WTC11 (cell line): ENCODE measurements around the gene PDLIM4. TPM values are rescaled to one million over a fixed set of nuclear protein-coding genes. Genes with fewer than 3 reads are reported as not detected.

Source experiments
- ARID4B ChIP-seq: sonication (generic); formaldehyde crosslinking; IDR thresholded peaks from 2 replicates; pipeline ENCODE4 v1.8.0; 2023; ENCODE audit warnings: missing genetic modification reagents, mild to moderate bottlenecking, borderline replicate concordance
- ATF1 ChIP-seq: sonication (generic); formaldehyde crosslinking; IDR thresholded peaks from 2 replicates; pipeline ENCODE4 v1.8.1; 2023; ENCODE audit warnings: mild to moderate bottlenecking, moderate library complexity, missing genetic modification reagents
- CDX4 ChIP-seq: fragments of 250-450 bp; sonication (Bioruptor Pico); IDR thresholded peaks from 2 replicates; pipeline ENCODE4 v1.9.0; 2021; ENCODE audit warnings: moderate library complexity, mild to moderate bottlenecking, inconsistent platforms, borderline replicate concordance
- ESRRA ChIP-seq: sonication (generic); formaldehyde crosslinking; IDR thresholded peaks from 2 replicates; pipeline ENCODE4 v1.8.1; 2022; ENCODE audit warnings: mild to moderate bottlenecking, missing genetic modification reagents, borderline replicate concordance
- FOXJ3 ChIP-seq: sonication (generic); formaldehyde crosslinking; IDR thresholded peaks from 2 replicates; pipeline ENCODE4 v1.9.0; 2021; ENCODE audit warnings: missing genetic modification reagents, mild to moderate bottlenecking, borderline replicate concordance
- HMGXB4 ChIP-seq: sonication (generic); formaldehyde crosslinking; IDR thresholded peaks from 2 replicates; pipeline ENCODE4 v1.8.1; 2023; ENCODE audit warnings: mild to moderate bottlenecking, moderate library complexity, missing genetic modification reagents
- JUN ChIP-seq: sonication (generic); formaldehyde crosslinking; IDR thresholded peaks from 2 replicates; pipeline ENCODE4 v1.8.0; 2023; ENCODE audit warnings: mild to moderate bottlenecking, missing genetic modification reagents
- MLX ChIP-seq: sonication (generic); formaldehyde crosslinking; IDR thresholded peaks from 2 replicates; pipeline ENCODE4 v1.8.1; 2023; ENCODE audit warnings: mild to moderate bottlenecking, missing genetic modification reagents, moderate library complexity
- NFYB ChIP-seq: sonication (generic); formaldehyde crosslinking; conservative IDR thresholded peaks from 2 replicates; pipeline ENCODE4 v1.8.0; 2022; ENCODE audit warnings: low read depth, missing genetic modification reagents
- NR2C2 ChIP-seq: sonication (generic); formaldehyde crosslinking; IDR thresholded peaks from 2 replicates; pipeline ENCODE4 v1.8.0; 2022; ENCODE audit warnings: mild to moderate bottlenecking, missing genetic modification reagents
- NR3C1 ChIP-seq: sonication (generic); formaldehyde crosslinking; conservative IDR thresholded peaks from 2 replicates; pipeline ENCODE4 v1.8.1; 2023; ENCODE audit warnings: low read depth, mild to moderate bottlenecking, missing genetic modification reagents
- OVOL2 ChIP-seq: fragments of 250-450 bp; sonication (Bioruptor Pico); IDR thresholded peaks from 2 replicates; pipeline ENCODE4 v1.9.0; 2021; ENCODE audit warnings: mild to moderate bottlenecking, borderline replicate concordance
- RORB ChIP-seq: fragments of 250-450 bp; sonication (Bioruptor Pico); IDR thresholded peaks from 2 replicates; pipeline ENCODE4 v1.9.0; 2021; ENCODE audit warnings: mild to moderate bottlenecking
- SMAD3 ChIP-seq: sonication (generic); formaldehyde crosslinking; IDR thresholded peaks from 2 replicates; pipeline ENCODE4 v1.8.0; 2022; ENCODE audit warnings: missing genetic modification reagents, mild to moderate bottlenecking, borderline replicate concordance
- TEAD4 ChIP-seq: sonication (generic); formaldehyde crosslinking; IDR thresholded peaks from 2 replicates; pipeline ENCODE4 v1.8.0; 2022; ENCODE audit warnings: mild to moderate bottlenecking, missing genetic modification reagents
- USF2 ChIP-seq: sonication (generic); formaldehyde crosslinking; IDR thresholded peaks from 2 replicates; pipeline ENCODE4 v1.8.1; 2023; ENCODE audit warnings: mild to moderate bottlenecking, missing genetic modification reagents, moderate library complexity
- ZNF317 ChIP-seq: sonication (generic); formaldehyde crosslinking; IDR thresholded peaks from 2 replicates; pipeline ENCODE4 v1.8.1; 2023; ENCODE audit warnings: low read depth, mild to moderate bottlenecking, moderate library complexity, missing genetic modification reagents, borderline replicate concordance
- ZNF671 ChIP-seq: fragments of 250-450 bp; sonication (Bioruptor Pico); IDR thresholded peaks from 2 replicates; pipeline ENCODE4 v1.8.0; 2021; ENCODE audit warnings: mild to moderate bottlenecking
- total RNA-seq: library from RNA; stranded (reverse); gene quantifications from 3 replicates; pipeline ENCODE4 v1.2.3, GENCODE V29; 2021
- TF ChIP-seq, protein P1 (sequence below): fragments of 250-450 bp; sonication (Bioruptor Pico); IDR thresholded peaks from 2 replicates; pipeline ENCODE4 v1.9.0; 2021; ENCODE audit warnings: mild to moderate bottlenecking
- TF ChIP-seq, protein P2 (sequence below): sonication (generic); formaldehyde crosslinking; IDR thresholded peaks from 2 replicates; pipeline ENCODE4 v1.8.1; 2023; ENCODE audit warnings: mild to moderate bottlenecking, missing genetic modification reagents
- TF ChIP-seq, protein P3 (sequence below): sonication (generic); formaldehyde crosslinking; conservative IDR thresholded peaks from 2 replicates; pipeline ENCODE4 v1.8.1; 2023; ENCODE audit warnings: mild to moderate bottlenecking, low read depth, missing genetic modification reagents, moderate library complexity

PDLIM4 gene
- total RNA-seq, 1 experiment from 2014 or later = 11.4 TPM

GRCh38 chr5:132293992-132294727 lies 36.7 kb downstream of the PDLIM4 start, which contains the start of gene SLC22A4 (continued):
- TF ChIP-seq ZNF317 (CRISPR knock-in tag) = no peak
- TF ChIP-seq, protein P1, sequence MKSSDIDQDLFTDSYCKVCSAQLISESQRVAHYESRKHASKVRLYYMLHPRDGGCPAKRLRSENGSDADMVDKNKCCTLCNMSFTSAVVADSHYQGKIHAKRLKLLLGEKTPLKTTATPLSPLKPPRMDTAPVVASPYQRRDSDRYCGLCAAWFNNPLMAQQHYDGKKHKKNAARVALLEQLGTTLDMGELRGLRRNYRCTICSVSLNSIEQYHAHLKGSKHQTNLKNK (CRISPR knock-in tag) = no peak
- TF ChIP-seq ESRRA (CRISPR knock-in tag) = no peak
- TF ChIP-seq CDX4 (CRISPR knock-in tag) = no peak
- TF ChIP-seq MLX (CRISPR knock-in tag) = no peak
- TF ChIP-seq, protein P2, sequence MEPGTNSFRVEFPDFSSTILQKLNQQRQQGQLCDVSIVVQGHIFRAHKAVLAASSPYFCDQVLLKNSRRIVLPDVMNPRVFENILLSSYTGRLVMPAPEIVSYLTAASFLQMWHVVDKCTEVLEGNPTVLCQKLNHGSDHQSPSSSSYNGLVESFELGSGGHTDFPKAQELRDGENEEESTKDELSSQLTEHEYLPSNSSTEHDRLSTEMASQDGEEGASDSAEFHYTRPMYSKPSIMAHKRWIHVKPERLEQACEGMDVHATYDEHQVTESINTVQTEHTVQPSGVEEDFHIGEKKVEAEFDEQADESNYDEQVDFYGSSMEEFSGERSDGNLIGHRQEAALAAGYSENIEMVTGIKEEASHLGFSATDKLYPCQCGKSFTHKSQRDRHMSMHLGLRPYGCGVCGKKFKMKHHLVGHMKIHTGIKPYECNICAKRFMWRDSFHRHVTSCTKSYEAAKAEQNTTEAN (CRISPR knock-in tag) = peak; percentile 54; the same call in 1 of the 2 replicates
- TF ChIP-seq, protein P3, sequence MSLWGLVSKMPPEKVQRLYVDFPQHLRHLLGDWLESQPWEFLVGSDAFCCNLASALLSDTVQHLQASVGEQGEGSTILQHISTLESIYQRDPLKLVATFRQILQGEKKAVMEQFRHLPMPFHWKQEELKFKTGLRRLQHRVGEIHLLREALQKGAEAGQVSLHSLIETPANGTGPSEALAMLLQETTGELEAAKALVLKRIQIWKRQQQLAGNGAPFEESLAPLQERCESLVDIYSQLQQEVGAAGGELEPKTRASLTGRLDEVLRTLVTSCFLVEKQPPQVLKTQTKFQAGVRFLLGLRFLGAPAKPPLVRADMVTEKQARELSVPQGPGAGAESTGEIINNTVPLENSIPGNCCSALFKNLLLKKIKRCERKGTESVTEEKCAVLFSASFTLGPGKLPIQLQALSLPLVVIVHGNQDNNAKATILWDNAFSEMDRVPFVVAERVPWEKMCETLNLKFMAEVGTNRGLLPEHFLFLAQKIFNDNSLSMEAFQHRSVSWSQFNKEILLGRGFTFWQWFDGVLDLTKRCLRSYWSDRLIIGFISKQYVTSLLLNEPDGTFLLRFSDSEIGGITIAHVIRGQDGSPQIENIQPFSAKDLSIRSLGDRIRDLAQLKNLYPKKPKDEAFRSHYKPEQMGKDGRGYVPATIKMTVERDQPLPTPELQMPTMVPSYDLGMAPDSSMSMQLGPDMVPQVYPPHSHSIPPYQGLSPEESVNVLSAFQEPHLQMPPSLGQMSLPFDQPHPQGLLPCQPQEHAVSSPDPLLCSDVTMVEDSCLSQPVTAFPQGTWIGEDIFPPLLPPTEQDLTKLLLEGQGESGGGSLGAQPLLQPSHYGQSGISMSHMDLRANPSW = no peak
- TF ChIP-seq RORB (CRISPR knock-in tag) = no peak
- no peak for TF ChIP-seq NR3C1 (CRISPR knock-in tag)
- no peak for TF ChIP-seq HMGXB4
- TF ChIP-seq ATF1 (CRISPR knock-in tag) = no peak
- no peak for TF ChIP-seq NFYB (CRISPR knock-in tag)
- no peak for TF ChIP-seq OVOL2 (CRISPR knock-in tag)
- TF ChIP-seq NR2C2 (CRISPR knock-in tag) = no peak
- no peak for TF ChIP-seq TEAD4 (CRISPR knock-in tag)
- no peak for TF ChIP-seq ZNF671 (CRISPR knock-in tag)
- TF ChIP-seq JUN = peak; percentile 5; the same call in 1 of the 2 replicates
- TF ChIP-seq USF2 (CRISPR knock-in tag) = peak; percentile 80
- TF ChIP-seq FOXJ3 (CRISPR knock-in tag) = no peak
- TF ChIP-seq SMAD3 (CRISPR knock-in tag) = no peak
- TF ChIP-seq ARID4B (CRISPR knock-in tag) = no peak
